ENCODE data around the gene PCDHA3.

- no peak for TF ChIP-seq ZFP82 (CRISPR knock-in tag; IDR thresholded peaks at IDR 0.05; ENCODE audit: borderline replicate concordance)
- no peak for TF ChIP-seq NR2C2 (CRISPR knock-in tag; IDR thresholded peaks at IDR 0.05; ENCODE audit: borderline replicate concordance)
- TF ChIP-seq EZH2 (conservative IDR thresholded peaks at IDR 0.05; ENCODE audit: low read depth, low read length): no peak
- TF ChIP-seq ZNF850 (CRISPR knock-in tag; conservative IDR thresholded peaks at IDR 0.05): no peak
- TF ChIP-seq ZNF33A (CRISPR knock-in tag; IDR thresholded peaks at IDR 0.05; ENCODE audit: borderline replicate concordance): no peak
- TF ChIP-seq, protein P1, sequence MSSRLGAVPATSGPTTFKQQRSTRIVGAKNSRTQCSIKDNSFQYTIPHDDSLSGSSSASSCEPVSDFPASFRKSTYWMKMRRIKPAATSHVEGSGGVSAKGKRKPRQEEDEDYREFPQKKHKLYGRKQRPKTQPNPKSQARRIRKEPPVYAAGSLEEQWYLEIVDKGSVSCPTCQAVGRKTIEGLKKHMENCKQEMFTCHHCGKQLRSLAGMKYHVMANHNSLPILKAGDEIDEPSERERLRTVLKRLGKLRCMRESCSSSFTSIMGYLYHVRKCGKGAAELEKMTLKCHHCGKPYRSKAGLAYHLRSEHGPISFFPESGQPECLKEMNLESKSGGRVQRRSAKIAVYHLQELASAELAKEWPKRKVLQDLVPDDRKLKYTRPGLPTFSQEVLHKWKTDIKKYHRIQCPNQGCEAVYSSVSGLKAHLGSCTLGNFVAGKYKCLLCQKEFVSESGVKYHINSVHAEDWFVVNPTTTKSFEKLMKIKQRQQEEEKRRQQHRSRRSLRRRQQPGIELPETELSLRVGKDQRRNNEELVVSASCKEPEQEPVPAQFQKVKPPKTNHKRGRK (CRISPR knock-in tag; IDR thresholded peaks at IDR 0.05): no peak
- no peak for TF ChIP-seq CTCF (CRISPR knock-in tag; IDR thresholded peaks at IDR 0.05)
- TF ChIP-seq FOXA3 (CRISPR knock-in tag; IDR thresholded peaks at IDR 0.05): no peak
- TF ChIP-seq CAMTA2 (CRISPR knock-in tag; IDR thresholded peaks at IDR 0.05; ENCODE audit: borderline replicate concordance): no peak
- no peak for TF ChIP-seq JUNB (CRISPR knock-in tag; IDR thresholded peaks at IDR 0.05; ENCODE audit: borderline replicate concordance)
- no peak for TF ChIP-seq SUZ12 (IDR thresholded peaks at IDR 0.05; ENCODE audit: low read depth, low read length)
- TF ChIP-seq FOXA1 (IDR thresholded peaks at IDR 0.05): no peak
- no peak for TF ChIP-seq FOXA1 (CRISPR knock-in tag; IDR thresholded peaks at IDR 0.05)
These were observed 35.0 kb downstream of the PCDHA3 start for GRCh38 chr5:140835622-140836510.
